ENCODE measurements around the gene NGB. TPM values are rescaled to one million over a fixed set of nuclear protein-coding genes. Genes with fewer than 3 reads are reported as not detected.

The NGB gene
- polyA plus RNA-seq, 3 donors: not detected

DNA sequence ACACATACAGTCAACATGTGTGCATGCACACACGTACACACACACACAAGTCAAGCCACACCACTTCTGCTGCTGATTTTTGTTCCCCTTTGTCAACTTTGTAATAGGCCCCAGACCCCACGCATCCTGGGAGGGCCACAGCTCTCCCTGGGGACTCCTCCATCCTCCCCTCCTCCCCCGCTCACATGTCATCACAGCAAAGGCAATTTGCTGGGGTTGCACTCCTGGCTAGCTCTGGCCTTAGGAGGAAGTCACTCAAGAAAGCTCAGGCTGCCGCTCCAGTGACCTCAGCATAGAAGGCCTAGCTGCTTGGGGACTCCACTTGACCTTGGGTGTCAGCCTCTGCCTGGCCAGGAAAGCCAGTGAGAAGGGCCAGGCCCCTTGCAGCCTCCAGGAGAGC, 27.2 kb downstream of the NGB start:
- H3K27ac ChIP-seq (ENCODE audit: low read depth in 1 of 2, low read length in 2 of 2): no peak overlapping the region
- no peak overlapping the region for H3K4me3 ChIP-seq (replicated peaks in 1 of 3; ENCODE audit: low read depth in 2 of 3, low read length in 3 of 3)
- peaks cover 0 to 3% of the 10 kb centered on the region in 2 donors for H3K36me3 Mint-ChIP-seq
- no peaks in the 10 kb centered on the region for H3K9me3 ChIP-seq (replicated peaks in 1 of 2; ENCODE audit: control insufficient read depth in 1 of 2, insufficient read depth in 1 of 2, low read length in 2 of 2)
- no peak overlapping the region for H2AFZ ChIP-seq (ENCODE audit: insufficient read depth, low read depth, low read length, poor library complexity, severe bottlenecking)
- no peak overlapping the region for H3K4me2 ChIP-seq (replicated peaks; ENCODE audit: extremely low read depth, low read length, poor library complexity, severe bottlenecking)
- H3K27me3 Mint-ChIP-seq (ENCODE audit: low read depth in 3 of 3): peaks cover 0 to 1% (median 0%) of the 10 kb centered on the region in 3 donors
- no peaks in the 10 kb centered on the region for H3K27me3 ChIP-seq (ENCODE audit: control insufficient read depth in 2 of 2, insufficient read depth in 2 of 2, low read length in 2 of 2)
- peaks cover 3% of the 10 kb centered on the region for H3K4me1 Mint-ChIP-seq
- H3K27ac Mint-ChIP-seq: no peak overlapping the region
- DNase-seq: no peak
- peaks cover 0 to 5% of the 10 kb centered on the region in 2 donors for H3K36me3 ChIP-seq (replicated peaks in 1 of 2; ENCODE audit: control insufficient read depth in 1 of 2, insufficient read depth in 2 of 2, low read length in 2 of 2)
- WGBS (ENCODE audit: insufficient coverage): 56% methylated on average over 4 of the region's 4 CpGs
- no peaks in the 10 kb centered on the region for H3K79me2 ChIP-seq (ENCODE audit: insufficient read depth, low read length)
- H3K4me3 Mint-ChIP-seq: peak overlapping the region in 1 of 2 donors; percentile 18
- TF ChIP-seq, protein P1, sequence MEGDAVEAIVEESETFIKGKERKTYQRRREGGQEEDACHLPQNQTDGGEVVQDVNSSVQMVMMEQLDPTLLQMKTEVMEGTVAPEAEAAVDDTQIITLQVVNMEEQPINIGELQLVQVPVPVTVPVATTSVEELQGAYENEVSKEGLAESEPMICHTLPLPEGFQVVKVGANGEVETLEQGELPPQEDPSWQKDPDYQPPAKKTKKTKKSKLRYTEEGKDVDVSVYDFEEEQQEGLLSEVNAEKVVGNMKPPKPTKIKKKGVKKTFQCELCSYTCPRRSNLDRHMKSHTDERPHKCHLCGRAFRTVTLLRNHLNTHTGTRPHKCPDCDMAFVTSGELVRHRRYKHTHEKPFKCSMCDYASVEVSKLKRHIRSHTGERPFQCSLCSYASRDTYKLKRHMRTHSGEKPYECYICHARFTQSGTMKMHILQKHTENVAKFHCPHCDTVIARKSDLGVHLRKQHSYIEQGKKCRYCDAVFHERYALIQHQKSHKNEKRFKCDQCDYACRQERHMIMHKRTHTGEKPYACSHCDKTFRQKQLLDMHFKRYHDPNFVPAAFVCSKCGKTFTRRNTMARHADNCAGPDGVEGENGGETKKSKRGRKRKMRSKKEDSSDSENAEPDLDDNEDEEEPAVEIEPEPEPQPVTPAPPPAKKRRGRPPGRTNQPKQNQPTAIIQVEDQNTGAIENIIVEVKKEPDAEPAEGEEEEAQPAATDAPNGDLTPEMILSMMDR (IDR thresholded peaks at IDR 0.05): no peak
- no peaks in the 10 kb centered on the region for H4K20me1 ChIP-seq (ENCODE audit: insufficient read depth, low read length)
- no peaks in the 10 kb centered on the region for H3K4me1 ChIP-seq (ENCODE audit: control insufficient read depth in 1 of 2, insufficient read depth in 2 of 2, low read length in 2 of 2)
- no peaks in the 10 kb centered on the region for H3K9me3 Mint-ChIP-seq
- H3K9ac ChIP-seq (ENCODE audit: insufficient read depth, low read length, poor library complexity, severe bottlenecking): no peak overlapping the region
- intact Hi-C loops (cut with micrococcal nuclease): no loop called here

DNA sequence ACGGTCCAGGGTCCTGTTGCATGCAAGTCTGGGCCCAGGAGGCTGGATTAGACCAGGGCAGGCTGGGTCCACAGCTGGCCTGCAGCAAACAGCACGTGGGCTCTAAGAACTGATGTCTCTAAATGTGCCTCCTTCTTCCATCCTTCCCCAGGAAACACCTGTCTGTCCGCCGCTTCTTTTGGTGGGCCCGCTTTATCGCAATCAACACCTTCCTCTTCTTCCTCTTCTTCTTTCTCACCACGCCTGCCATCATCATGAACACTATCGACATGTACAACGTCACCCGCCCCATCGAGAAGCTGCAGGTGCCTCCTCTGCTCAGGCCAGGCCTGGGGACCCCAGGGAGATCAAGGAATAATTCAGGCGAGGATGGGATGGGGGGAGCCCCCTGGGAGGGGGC, 28.3 kb downstream of the NGB start:
- Histone ChIP-seq H3K9me3 (replicated peaks in 1 of 2; ENCODE audit: control insufficient read depth in 1 of 2, insufficient read depth in 1 of 2, low read length in 2 of 2) (no peaks in the 10 kb centered on the region), H3K36me3 (replicated peaks in 1 of 2; ENCODE audit: control insufficient read depth in 1 of 2, insufficient read depth in 2 of 2, low read length in 2 of 2) (no peaks in the 10 kb centered on the region), H3K27ac (ENCODE audit: low read depth in 1 of 2, low read length in 2 of 2) (no peak overlapping the region), H3K4me3 (replicated peaks in 1 of 3; ENCODE audit: low read depth in 2 of 3, low read length in 3 of 3) (no peak overlapping the region), H3K4me2 (replicated peaks; ENCODE audit: extremely low read depth, low read length, poor library complexity, severe bottlenecking) (no peak overlapping the region), H3K4me1 (ENCODE audit: control insufficient read depth in 1 of 2, insufficient read depth in 2 of 2, low read length in 2 of 2) (no peaks in the 10 kb centered on the region), H3K9ac (ENCODE audit: insufficient read depth, low read length, poor library complexity, severe bottlenecking) (no peak overlapping the region), H3K79me2 (ENCODE audit: insufficient read depth, low read length) (no peaks in the 10 kb centered on the region), H4K20me1 (ENCODE audit: insufficient read depth, low read length) (no peaks in the 10 kb centered on the region), H3K27me3 (ENCODE audit: control insufficient read depth in 2 of 2, insufficient read depth in 2 of 2, low read length in 2 of 2) (no peaks in the 10 kb centered on the region), H2AFZ (ENCODE audit: insufficient read depth, low read depth, low read length, poor library complexity, severe bottlenecking) (no peak overlapping the region)
- Mint-ChIP-seq H3K27me3 (ENCODE audit: low read depth in 3 of 3) (peaks cover 0 to 1% (median 0%) of the 10 kb centered on the region in 3 donors), H3K36me3 (peaks cover 0 to 3% of the 10 kb centered on the region in 2 donors), H3K4me3 (no peak overlapping the region), H3K4me1 (peaks cover 3% of the 10 kb centered on the region), H3K27ac (no peak overlapping the region), H3K9me3 (no peaks in the 10 kb centered on the region)
- TF ChIP-seq, protein P1 (IDR thresholded peaks at IDR 0.05): no peak
- 6% methylated on average over 6 of the region's 12 CpGs for WGBS (ENCODE audit: insufficient coverage)
- intact Hi-C loops (cut with micrococcal nuclease): no loop called here
- no peak for DNase-seq
